OCI-LY3 (cell line): ENCODE data around the gene NOP9.

Experiments used
- H2AFZ ChIP-seq: fragments of 200-600, 300-600 bp; shearing (Covaris generic); 2 replicates; pipeline ENCODE4 v1.6.0; 2014; ENCODE audit warnings: antibody characterized with exemption, low read depth, low read length
- H3K27ac ChIP-seq: fragments of 200-600, 300-600 bp; sonication (generic); 2 replicates; pipeline ENCODE4 v1.5.1; 2014; ENCODE audit warnings: mild to moderate bottlenecking, low read length, moderate library complexity, mixed read lengths
- H3K27me3 ChIP-seq: fragments of 200-600, 300-600 bp; sonication (generic); 2 replicates; pipeline ENCODE4 v1.6.1; 2014; ENCODE audit warnings: low read depth, low read length, mixed read lengths
- H3K36me3 ChIP-seq: fragments of 200-600, 300-600 bp; sonication (generic); replicated peaks from 2 replicates; pipeline ENCODE3; 2014; ENCODE audit warnings: low read depth, low read length, mixed read lengths
- H3K4me1 ChIP-seq: fragments of 300-600, 200-600 bp; sonication (generic); 2 replicates; pipeline ENCODE4 v1.6.1; 2014; ENCODE audit warnings: low read length, mixed read lengths
- H3K4me2 ChIP-seq: fragments of 200-600, 300-600 bp; sonication (generic); 2 replicates; pipeline ENCODE4 v1.6.1; 2014; ENCODE audit warnings: low read length, mixed read lengths
- H3K4me3 ChIP-seq: fragments of 300-600, 200-600 bp; sonication (generic); 2 replicates; pipeline ENCODE4 v1.5.1; 2014; ENCODE audit warnings: antibody characterized with exemption, mild to moderate bottlenecking, low read length, moderate library complexity
- H3K79me2 ChIP-seq: fragments of 300-600, 200-600 bp; shearing (Covaris generic); 2 replicates; pipeline ENCODE4 v1.6.1; 2014; ENCODE audit warnings: mild to moderate bottlenecking, low read length, mixed read lengths
- H3K9ac ChIP-seq: fragments of 300-600, 200-600 bp; shearing (Covaris generic); 2 replicates; pipeline ENCODE4 v1.6.0; 2014; ENCODE audit warnings: mild to moderate bottlenecking, low read length, moderate library complexity
- H3K9me3 ChIP-seq: fragments of 200-600, 300-600 bp; shearing (Covaris generic); 2 replicates; pipeline ENCODE4 v1.6.1; 2014; ENCODE audit warnings: low read length, mixed read lengths; ENCODE audit not compliant: insufficient read depth
- H4K20me1 ChIP-seq: fragments of 200-600, 300-600 bp; sonication (generic); 2 replicates; pipeline ENCODE4 v1.6.1; 2016; ENCODE audit warnings: low read length, mixed read lengths; ENCODE audit not compliant: insufficient read depth
- EZH2phosphoT487 ChIP-seq: fragments of 200-600 bp; shearing (Covaris generic); IDR thresholded peaks from 2 replicates; pipeline ENCODE4 v1.6.1; 2018; ENCODE audit warnings: antibody characterized with exemption, mixed run types, low read depth
- TF ChIP-seq, protein P1 (sequence below): fragments of 200-600, 300-600 bp; sonication (generic); IDR thresholded peaks from 2 replicates; pipeline ENCODE4 v1.5.1; 2014; ENCODE audit warnings: antibody characterized with exemption, low read length, low read depth

The NOP9 gene

DNA sequence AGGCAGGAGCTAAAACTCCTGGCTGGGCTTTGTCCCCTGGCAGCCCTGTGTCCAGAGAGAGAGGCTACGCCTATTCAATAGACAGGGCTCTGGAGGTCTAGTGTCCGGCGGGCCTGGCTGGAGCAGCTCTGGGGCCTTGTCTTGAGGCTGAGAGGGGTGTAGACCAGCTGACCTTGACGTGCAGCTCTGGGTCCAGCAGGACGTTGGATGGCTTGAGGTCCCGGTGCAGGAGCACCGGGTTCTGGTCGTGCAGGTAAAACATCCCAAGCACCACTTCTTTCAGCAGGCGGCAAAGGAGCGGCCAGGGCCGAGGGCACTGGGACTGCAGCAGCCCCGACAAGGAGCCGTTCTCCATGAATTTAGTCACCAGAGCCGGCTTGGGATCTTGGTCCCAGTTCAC lies 39.2 kb downstream of the NOP9 start:
- Histone ChIP-seq H3K27ac (no peak overlapping the region), H3K4me3 (peak overlapping the region; percentile 79; the same call in 1 of the 2 replicates), H4K20me1 (no peaks in the 10 kb centered on the region), H3K4me1 (peaks cover 13% of the 10 kb centered on the region), H3K9me3 (no peaks in the 10 kb centered on the region), H3K79me2 (no peaks in the 10 kb centered on the region), H3K36me3 (no peaks in the 10 kb centered on the region), H3K27me3 (peaks cover 20% of the 10 kb centered on the region), H2AFZ (no peak overlapping the region), H3K9ac (no peak overlapping the region), H3K4me2 (peak overlapping the region; percentile 79)
- TF ChIP-seq, protein P1, sequence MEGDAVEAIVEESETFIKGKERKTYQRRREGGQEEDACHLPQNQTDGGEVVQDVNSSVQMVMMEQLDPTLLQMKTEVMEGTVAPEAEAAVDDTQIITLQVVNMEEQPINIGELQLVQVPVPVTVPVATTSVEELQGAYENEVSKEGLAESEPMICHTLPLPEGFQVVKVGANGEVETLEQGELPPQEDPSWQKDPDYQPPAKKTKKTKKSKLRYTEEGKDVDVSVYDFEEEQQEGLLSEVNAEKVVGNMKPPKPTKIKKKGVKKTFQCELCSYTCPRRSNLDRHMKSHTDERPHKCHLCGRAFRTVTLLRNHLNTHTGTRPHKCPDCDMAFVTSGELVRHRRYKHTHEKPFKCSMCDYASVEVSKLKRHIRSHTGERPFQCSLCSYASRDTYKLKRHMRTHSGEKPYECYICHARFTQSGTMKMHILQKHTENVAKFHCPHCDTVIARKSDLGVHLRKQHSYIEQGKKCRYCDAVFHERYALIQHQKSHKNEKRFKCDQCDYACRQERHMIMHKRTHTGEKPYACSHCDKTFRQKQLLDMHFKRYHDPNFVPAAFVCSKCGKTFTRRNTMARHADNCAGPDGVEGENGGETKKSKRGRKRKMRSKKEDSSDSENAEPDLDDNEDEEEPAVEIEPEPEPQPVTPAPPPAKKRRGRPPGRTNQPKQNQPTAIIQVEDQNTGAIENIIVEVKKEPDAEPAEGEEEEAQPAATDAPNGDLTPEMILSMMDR: no peak

DNA sequence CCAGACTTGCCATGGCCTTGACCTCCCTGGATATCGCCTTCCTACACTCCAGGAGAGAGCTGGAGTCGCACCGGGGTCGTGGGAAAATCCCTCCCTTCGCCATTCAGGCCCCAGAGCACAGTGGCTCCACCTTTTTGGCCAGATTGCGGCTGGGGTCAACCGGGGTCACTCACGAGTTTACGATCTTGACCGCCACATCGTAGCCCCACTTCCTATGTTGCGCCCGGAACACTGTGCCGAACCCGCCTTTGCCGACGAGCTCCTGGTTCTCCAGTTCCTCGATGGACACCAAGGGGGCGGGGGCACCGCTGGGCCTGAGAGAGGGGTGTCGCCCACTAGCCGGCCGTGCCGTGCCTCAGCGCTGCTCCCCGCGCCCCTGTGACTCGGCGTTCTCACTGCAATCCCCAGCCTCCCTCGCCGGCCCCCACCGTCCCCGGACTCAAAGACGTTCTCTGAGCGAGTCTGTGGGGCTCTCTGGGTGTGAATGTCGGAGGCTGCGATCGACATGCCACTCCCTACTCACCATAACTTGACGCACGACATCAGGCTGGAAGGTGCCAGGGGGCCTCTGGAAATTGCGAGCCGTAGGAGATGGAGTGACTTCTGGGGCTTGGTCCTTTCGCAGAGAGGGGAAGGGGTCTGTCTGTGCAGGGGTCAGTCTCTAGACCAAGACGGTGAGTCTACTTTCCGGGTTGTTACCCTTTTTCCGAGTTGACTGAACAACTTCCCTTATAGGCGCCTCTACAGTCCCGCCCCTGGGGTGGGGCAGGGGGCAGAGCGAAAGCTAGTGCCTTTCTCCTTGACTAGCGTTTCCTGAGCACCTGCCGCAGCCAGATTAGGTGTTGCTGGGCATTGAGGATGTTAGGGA lies 39.9 kb downstream of the NOP9 start, which contains the start of gene RIPK3:
Gene RIPK3, minus strand, starts transcription at position 708 of the 868 bp plus-strand sequence. Its CDS starts 165 bp downstream, at position 543.
- no peaks in the 10 kb centered on the region for H3K79me2 ChIP-seq
- no peaks in the 10 kb centered on the region for H4K20me1 ChIP-seq
- no peak within 1 kb of the TSS for H3K27ac ChIP-seq
- H3K4me3 ChIP-seq: peak within 1 kb of the TSS; percentile 79
- H3K4me2 ChIP-seq: peak within 1 kb of the TSS; percentile 79
- H3K36me3 ChIP-seq: no peaks in the 10 kb centered on the region
- no peak for TF ChIP-seq EZH2phosphoT487
- TF ChIP-seq, protein P1: no peak
- no peaks in the 10 kb centered on the region for H3K9me3 ChIP-seq
- H3K9ac ChIP-seq: peak within 1 kb of the TSS; percentile 56
- H3K4me1 ChIP-seq: peaks cover 11% of the 10 kb centered on the region; the same call in 1 of the 2 replicates
- H2AFZ ChIP-seq: peak within 1 kb of the TSS; percentile 61; the same call in 1 of the 2 replicates
- H3K27me3 ChIP-seq: peaks cover 13% of the 10 kb centered on the region

DNA sequence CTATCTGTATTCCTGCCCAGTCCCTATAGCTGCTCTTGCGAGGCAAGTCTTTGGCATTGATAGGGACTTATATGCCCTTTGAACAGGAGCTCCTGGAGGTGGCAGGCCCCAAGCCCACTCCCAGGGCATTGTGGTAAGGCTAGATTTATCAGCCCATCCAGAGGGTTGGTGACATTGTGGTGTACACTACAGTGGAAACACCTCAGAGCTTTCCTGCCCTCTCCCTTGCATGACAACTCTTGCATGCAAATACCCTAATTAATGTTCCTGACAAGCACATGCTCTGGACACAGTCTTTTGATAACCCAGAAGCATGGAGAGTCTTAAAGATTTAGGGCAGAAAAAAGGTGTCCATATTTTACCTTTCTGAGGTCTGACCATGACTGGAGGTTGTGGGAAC lies 41.0 kb downstream of the NOP9 start:
- Histone ChIP-seq H2AFZ (no peak overlapping the region), H3K79me2 (no peaks in the 10 kb centered on the region), H3K9me3 (no peaks in the 10 kb centered on the region), H3K9ac (no peak overlapping the region), H3K36me3 (no peaks in the 10 kb centered on the region), H3K4me3 (no peak overlapping the region), H3K4me1 (peaks cover 11% of the 10 kb centered on the region; the same call in 1 of the 2 replicates), H3K4me2 (no peak overlapping the region), H4K20me1 (no peaks in the 10 kb centered on the region), H3K27me3 (peaks cover 5% of the 10 kb centered on the region; the same call in 1 of the 2 replicates), H3K27ac (no peak overlapping the region)
- TF ChIP-seq, protein P1: no peak
- TF ChIP-seq EZH2phosphoT487: no peak

DNA sequence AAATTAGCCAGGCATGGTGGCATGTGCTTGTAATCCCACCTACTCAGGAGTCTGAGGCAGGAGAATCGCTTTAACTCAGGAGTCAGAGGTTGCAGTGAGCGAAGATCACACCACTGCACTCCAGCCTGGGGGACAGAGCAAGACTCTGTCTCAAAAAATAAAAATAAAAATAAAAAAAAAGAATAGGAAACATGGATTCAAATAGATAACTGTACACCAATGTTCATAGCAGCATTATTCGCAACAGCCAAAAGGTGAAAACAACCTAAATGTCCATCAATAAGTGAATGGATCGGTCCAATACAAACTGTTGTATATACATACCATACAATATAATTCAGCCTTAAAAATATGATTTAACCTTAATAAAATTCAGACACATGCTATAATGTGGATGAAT lies 43.2 kb downstream of the NOP9 start:
- TF ChIP-seq, protein P1: no peak
- no peak for TF ChIP-seq EZH2phosphoT487
- no peak overlapping the region for H2AFZ ChIP-seq

More for the DNA sequence above, 43.2 kb downstream of the NOP9 start:
- Histone ChIP-seq H3K36me3 (no peaks in the 10 kb centered on the region), H3K4me3 (no peak overlapping the region), H3K27me3 (0 out of 2 replicates have a peak, but pooled peaks cover 5% of the 10 kb centered on the region), H3K4me1 (peaks cover 11% of the 10 kb centered on the region; the same call in 1 of the 2 replicates), H3K9me3 (no peaks in the 10 kb centered on the region), H3K27ac (no peak overlapping the region), H3K4me2 (no peak overlapping the region), H3K9ac (no peak overlapping the region), H4K20me1 (no peaks in the 10 kb centered on the region), H3K79me2 (no peaks in the 10 kb centered on the region)
